GM19395 (cell line): Measurements from ENCODE around the gene PNO1.

Source experiments
- ATAC-seq: cut with Tn5 transposase; IDR thresholded peaks from one replicate; pipeline ENCODE4 v1.9.1; 2021; ENCODE audit warnings: mild to moderate bottlenecking, moderate library complexity; ENCODE audit not compliant: unreplicated experiment

The PNO1 gene

GRCh38 chr2:68193144-68193543 lies 35.5 kb downstream of the PNO1 start:
- ATAC-seq = no peak

GRCh38 chr2:68193787-68194372 lies 36.2 kb downstream of the PNO1 start:
- no peak for ATAC-seq

GRCh38 chr2:68195096-68195495 lies 37.4 kb downstream of the PNO1 start:
- no peak for ATAC-seq

- ATAC-seq = no peak
Measured at GRCh38 chr2:68196120-68196716, 38.5 kb downstream of the PNO1 start.

- no peak for ATAC-seq
Measured at GRCh38 chr2:68200157-68200787, 42.6 kb downstream of the PNO1 start.

GRCh38 chr2:68203587-68203986 lies 45.9 kb downstream of the PNO1 start:
- peak; percentile 95 for ATAC-seq

- no peak for ATAC-seq
Measured at GRCh38 chr2:68206793-68207192, 49.1 kb downstream of the PNO1 start.

- ATAC-seq = peak; percentile 75
Measured at GRCh38 chr2:68214381-68214780, 56.7 kb downstream of the PNO1 start.

- ATAC-seq = no peak
Measured at GRCh38 chr2:68216454-68217310, 59.0 kb downstream of the PNO1 start.

- ATAC-seq = no peak
Measured at GRCh38 chr2:68217729-68218128, 60.0 kb downstream of the PNO1 start.

- ATAC-seq = no peak
Measured at GRCh38 chr2:68218343-68218901, 60.7 kb downstream of the PNO1 start.

- no peak for ATAC-seq
Measured at GRCh38 chr2:68222287-68222686, 64.6 kb downstream of the PNO1 start.

GRCh38 chr2:68223419-68223818 lies 65.7 kb downstream of the PNO1 start:
- ATAC-seq = no peak

GRCh38 chr2:68225119-68225632 lies 67.5 kb downstream of the PNO1 start:
- ATAC-seq = peak; percentile 70
